ENCODE results near the gene CSRP3. TPM values are rescaled to one million over a fixed set of nuclear protein-coding genes. Genes with fewer than 3 reads are reported as not detected.

Gene CSRP3
- total and polyA plus RNA-seq, 10 donors: 0.08 to 0.17 TPM; not detected in 8

GRCh38 chr11:19163617-19164016 is 38.2 kb downstream of the CSRP3 start:
- TF ChIP-seq POLR2AphosphoS5 (IDR thresholded peaks at IDR 0.05) (no peak), POLR2A (IDR thresholded peaks at IDR 0.05) (no peak), CTCF (IDR thresholded peaks at IDR 0.05 in 8 of 11, conservative IDR thresholded peaks at IDR 0.05 in 3 of 11) (no peak)
- DNase-seq: no peak
- Histone ChIP-seq H3K4me1 (no peaks in the 10 kb centered on the region), H3K9me3 (no peaks in the 10 kb centered on the region), H3K27me3 (replicated peaks in 1 of 7) (no peaks in the 10 kb centered on the region), H3K4me3 (no peak overlapping the region), H3K36me3 (peaks cover 0 to 90% (median 42%) of the 10 kb centered on the region in 6 donors), H3K27ac (no peak overlapping the region)
- intact Hi-C loops (cut with DNase I; ENCODE audit: low total_unique reads): no loop called here
- 74 to 96% (median 83%) methylated on average over 1 of the region's 1 CpG for WGBS, 5 donors

GRCh38 chr11:19162951-19163505 is 38.8 kb downstream of the CSRP3 start:
- H3K36me3 ChIP-seq: peaks cover 0 to 90% (median 40%) of the 10 kb centered on the region in 6 donors
- H3K4me1 ChIP-seq: no peaks in the 10 kb centered on the region
- intact Hi-C loops (cut with DNase I; ENCODE audit: low total_unique reads): no loop called here
- no peak for DNase-seq
- TF ChIP-seq POLR2A (IDR thresholded peaks at IDR 0.05): no peak
- TF ChIP-seq POLR2AphosphoS5 (IDR thresholded peaks at IDR 0.05): no peak
- TF ChIP-seq CTCF (IDR thresholded peaks at IDR 0.05 in 8 of 11, conservative IDR thresholded peaks at IDR 0.05 in 3 of 11): no peak
- H3K27ac ChIP-seq: no peak overlapping the region
- no peak overlapping the region for H3K4me3 ChIP-seq
- no peaks in the 10 kb centered on the region for H3K9me3 ChIP-seq
- 88 to 96% (median 93%) methylated on average over 1 of the region's 1 CpG for WGBS, 5 donors
- no peaks in the 10 kb centered on the region for H3K27me3 ChIP-seq (replicated peaks in 1 of 7)

GRCh38 chr11:19161651-19162050 is 40.1 kb downstream of the CSRP3 start:
- Histone ChIP-seq H3K27ac (no peak overlapping the region), H3K4me3 (no peak overlapping the region), H3K27me3 (replicated peaks in 1 of 7) (no peaks in the 10 kb centered on the region), H3K36me3 (peaks cover 0 to 90% (median 33%) of the 10 kb centered on the region in 6 donors), H3K9me3 (no peaks in the 10 kb centered on the region), H3K4me1 (no peaks in the 10 kb centered on the region)
- TF ChIP-seq CTCF (IDR thresholded peaks at IDR 0.05 in 8 of 11, conservative IDR thresholded peaks at IDR 0.05 in 3 of 11) (no peak), POLR2AphosphoS5 (IDR thresholded peaks at IDR 0.05) (no peak), POLR2A (IDR thresholded peaks at IDR 0.05) (no peak)
- WGBS, 5 donors: 93 to 99% (median 94%) methylated on average over 2 of the region's 2 CpGs
- DNase-seq: no peak
- intact Hi-C loops (cut with DNase I; ENCODE audit: low total_unique reads): no loop called here

GRCh38 chr11:19160847-19161246 is 40.9 kb downstream of the CSRP3 start:
- DNase-seq: no peak
- Histone ChIP-seq H3K4me3 (no peak overlapping the region), H3K27me3 (replicated peaks in 1 of 7) (no peaks in the 10 kb centered on the region), H3K4me1 (no peaks in the 10 kb centered on the region), H3K9me3 (no peaks in the 10 kb centered on the region), H3K27ac (no peak overlapping the region), H3K36me3 (peaks cover 0 to 90% (median 34%) of the 10 kb centered on the region in 6 donors)
- 95 to 99% (median 97%) methylated on average over 6 of the region's 6 CpGs for WGBS, 5 donors
- intact Hi-C loops (cut with DNase I; ENCODE audit: low total_unique reads): no loop called here
- no peak for TF ChIP-seq POLR2A (IDR thresholded peaks at IDR 0.05)
- TF ChIP-seq CTCF (IDR thresholded peaks at IDR 0.05 in 8 of 11, conservative IDR thresholded peaks at IDR 0.05 in 3 of 11): no peak
- no peak for TF ChIP-seq POLR2AphosphoS5 (IDR thresholded peaks at IDR 0.05)

Data from spleen (tissue), 11 donors.